Measurements from ENCODE around the gene DCAF8. TPM values are rescaled to one million over a fixed set of nuclear protein-coding genes. Genes with fewer than 3 reads are reported as not detected.
"Not testable (repeated sequence)": the region's sequence is repeated elsewhere in the genome, so short reads cannot be mapped to it uniquely, and the experiment has no call there.

The DCAF8 gene
- total and polyA plus RNA-seq, 12 donors = 64.3 to 162 (median 132) TPM

DNA sequence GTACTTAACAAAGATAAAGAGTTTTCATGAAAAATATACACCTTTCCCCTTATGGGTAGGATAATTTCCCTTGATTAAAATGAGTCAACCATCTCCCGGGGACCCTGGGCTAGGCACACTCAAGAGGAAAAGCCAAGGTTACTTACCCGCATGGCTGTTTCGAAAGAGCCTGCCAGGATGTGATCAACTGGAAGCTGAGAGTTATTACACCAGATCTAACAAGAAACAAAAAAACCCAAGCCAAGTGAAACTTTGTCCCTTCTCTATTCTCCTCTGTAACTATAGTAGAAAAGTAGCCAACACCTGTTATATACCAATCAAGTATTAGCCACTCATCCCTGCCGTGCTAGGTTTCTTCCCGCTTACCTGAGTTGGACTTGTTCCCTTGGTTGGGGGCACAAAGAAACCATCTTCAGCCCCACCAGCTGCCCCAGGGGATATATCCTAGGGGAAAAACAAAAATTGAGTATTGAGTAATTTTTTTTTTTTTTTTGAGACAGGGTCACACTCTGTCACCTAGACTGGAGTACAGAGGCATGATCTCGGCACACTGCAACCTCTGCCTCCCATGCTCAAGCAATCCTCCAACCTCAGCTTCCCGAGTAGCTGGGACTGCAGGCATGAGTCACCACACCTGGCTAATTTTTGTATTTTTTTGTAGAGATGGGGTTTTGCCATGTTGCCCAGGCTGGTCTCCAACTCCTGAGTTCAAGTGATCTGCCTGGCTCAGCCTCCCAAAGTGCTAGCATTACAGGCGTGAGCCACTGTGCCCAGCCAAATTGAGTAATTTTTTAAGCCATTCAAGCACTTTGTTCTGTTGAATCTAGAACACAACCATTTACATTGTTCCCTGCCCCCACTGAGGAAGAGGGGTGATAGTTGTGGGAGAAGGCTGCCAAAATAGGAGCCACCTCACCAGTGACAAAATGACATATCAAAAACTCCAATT lies 30.9 kb upstream of the DCAF8 start:
- intact Hi-C loops (cut with DNase I) = loop anchor here (5.0 kb wide), 1 partner anchor 101 kb away; the partner anchor contains the start of gene CASQ1 (in 2 of the 2)
- Histone ChIP-seq H3K27me3 (no peaks in the 10 kb centered on the region), H3K4me1 (replicated peaks in 1 of 2) (peaks cover 0 to 6% of the 10 kb centered on the region in 2 donors), H3K9me3 (replicated peaks in 1 of 3) (no peaks in the 10 kb centered on the region), H3K4me3 (no peak overlapping the region), H3K27ac (peak overlapping the region in 2 of 5 donors; percentile 41 to 67), H3K36me3 (replicated peaks in 1 of 2) (peaks cover 0 to 99% of the 10 kb centered on the region in 2 donors)
- TF ChIP-seq, protein P1, sequence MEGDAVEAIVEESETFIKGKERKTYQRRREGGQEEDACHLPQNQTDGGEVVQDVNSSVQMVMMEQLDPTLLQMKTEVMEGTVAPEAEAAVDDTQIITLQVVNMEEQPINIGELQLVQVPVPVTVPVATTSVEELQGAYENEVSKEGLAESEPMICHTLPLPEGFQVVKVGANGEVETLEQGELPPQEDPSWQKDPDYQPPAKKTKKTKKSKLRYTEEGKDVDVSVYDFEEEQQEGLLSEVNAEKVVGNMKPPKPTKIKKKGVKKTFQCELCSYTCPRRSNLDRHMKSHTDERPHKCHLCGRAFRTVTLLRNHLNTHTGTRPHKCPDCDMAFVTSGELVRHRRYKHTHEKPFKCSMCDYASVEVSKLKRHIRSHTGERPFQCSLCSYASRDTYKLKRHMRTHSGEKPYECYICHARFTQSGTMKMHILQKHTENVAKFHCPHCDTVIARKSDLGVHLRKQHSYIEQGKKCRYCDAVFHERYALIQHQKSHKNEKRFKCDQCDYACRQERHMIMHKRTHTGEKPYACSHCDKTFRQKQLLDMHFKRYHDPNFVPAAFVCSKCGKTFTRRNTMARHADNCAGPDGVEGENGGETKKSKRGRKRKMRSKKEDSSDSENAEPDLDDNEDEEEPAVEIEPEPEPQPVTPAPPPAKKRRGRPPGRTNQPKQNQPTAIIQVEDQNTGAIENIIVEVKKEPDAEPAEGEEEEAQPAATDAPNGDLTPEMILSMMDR (IDR thresholded peaks at IDR 0.05) = no peak
- TF ChIP-seq POLR2A (IDR thresholded peaks at IDR 0.05) = no peak
- WGBS, 4 donors = 60 to 74% (median 64%) methylated on average over 8 of the region's 8 CpGs
- peak; percentile 31 to 80 (median 61) for DNase-seq

DNA sequence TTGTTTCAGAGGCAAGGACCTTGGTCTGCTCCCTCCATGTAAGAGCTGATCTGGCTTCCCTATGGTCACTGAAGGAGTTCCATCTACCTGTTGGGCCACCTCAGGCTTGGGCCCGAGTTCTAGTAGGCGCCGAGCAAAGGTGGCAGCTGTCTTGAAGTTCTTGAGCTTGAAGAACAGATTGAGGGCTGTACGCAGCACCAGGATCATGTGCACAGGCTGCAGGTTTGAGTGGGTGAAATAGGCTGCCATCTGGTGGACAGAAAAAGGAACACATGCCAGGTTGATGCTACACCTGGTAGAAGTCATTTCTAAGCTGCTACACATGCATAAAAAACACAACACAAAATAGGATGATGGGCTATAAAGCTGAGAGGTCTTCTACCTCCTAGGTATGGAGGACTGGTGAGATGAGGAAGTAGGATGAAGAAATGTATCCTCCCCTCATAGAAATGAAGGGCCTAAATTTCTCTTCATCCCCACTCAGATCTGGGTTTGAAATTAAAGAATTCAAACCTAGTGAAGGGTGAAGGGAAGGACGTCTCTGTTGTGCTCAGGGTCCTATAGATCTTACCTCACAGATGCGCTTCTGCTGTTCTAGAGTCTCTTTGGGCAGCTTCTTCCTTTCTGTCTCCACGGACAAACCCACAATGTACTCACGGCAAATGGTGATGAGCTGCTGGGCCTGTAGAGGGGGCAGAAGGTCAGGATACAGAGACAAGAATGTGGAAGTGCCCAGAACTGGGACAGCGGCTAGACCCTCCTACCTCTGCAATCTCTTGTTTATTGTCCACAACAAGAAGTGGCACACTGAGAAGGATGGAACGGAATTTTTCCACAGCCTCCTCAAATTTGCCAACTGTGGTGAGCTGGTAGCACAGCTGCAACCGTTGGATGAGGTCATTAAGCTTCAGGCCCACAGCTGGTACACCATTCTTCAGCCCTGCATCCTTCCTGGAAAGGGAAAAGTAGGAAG lies 29.2 kb upstream of the DCAF8 start:
- WGBS, 4 donors = 44 to 53% (median 45%) methylated on average over 10 to 11 of the region's 11 CpGs
- no peaks in the 10 kb centered on the region for H3K9me3 ChIP-seq (replicated peaks in 1 of 3)
- H3K27me3 ChIP-seq = no peaks in the 10 kb centered on the region
- DNase-seq = peak; percentile 63 to 89 (median 77)
- no peak for TF ChIP-seq POLR2A (IDR thresholded peaks at IDR 0.05)
- TF ChIP-seq, protein P1 (IDR thresholded peaks at IDR 0.05) = peak; percentile 73 to 83 (median 80)
- H3K4me1 ChIP-seq (replicated peaks in 1 of 2) = peaks cover 0 to 6% of the 10 kb centered on the region in 2 donors
- H3K36me3 ChIP-seq (replicated peaks in 1 of 2) = peaks cover 0 to 83% of the 10 kb centered on the region in 2 donors
- no peak overlapping the region for H3K4me3 ChIP-seq
- intact Hi-C loops (cut with DNase I) = loop anchor here (5.0 kb wide), 1 partner anchor 99 kb away; the partner anchor contains the start of gene CASQ1 (in 2 of the 2)
- H3K27ac ChIP-seq = peak overlapping the region in 2 of 5 donors; percentile 42 to 67

DNA sequence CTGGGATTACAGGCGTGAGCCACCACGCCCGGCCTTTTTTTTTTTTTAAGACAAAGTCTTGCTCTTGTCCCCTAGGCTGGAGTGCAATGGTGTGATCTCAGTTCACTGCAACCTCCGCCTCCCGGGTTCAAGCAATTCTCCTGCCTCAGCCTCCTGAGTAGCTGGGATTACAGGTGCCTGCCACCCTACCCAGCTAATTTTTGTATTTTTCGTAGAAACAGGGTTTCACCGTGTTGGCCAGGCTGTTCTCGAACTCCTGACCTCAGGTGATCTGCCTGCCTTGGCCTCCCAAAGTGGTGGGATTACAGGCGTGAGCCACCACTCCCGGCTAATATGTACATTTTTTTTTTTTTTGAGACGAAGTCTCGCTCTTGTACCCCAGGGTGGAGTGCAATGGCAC lies 25.4 kb upstream of the DCAF8 start:
- H3K36me3 ChIP-seq (replicated peaks in 1 of 2) = peaks cover 0 to 47% of the 10 kb centered on the region in 2 donors
- 92 to 96% (median 94%) methylated on average over 12 of the region's 12 CpGs for WGBS, 4 donors
- H3K4me3 ChIP-seq; H3K9me3 ChIP-seq (replicated peaks in 1 of 3); H3K27me3 ChIP-seq; intact Hi-C loops (cut with DNase I); H3K27ac ChIP-seq; DNase-seq: not testable (repeated sequence)
- H3K4me1 ChIP-seq (replicated peaks in 1 of 2) = peaks cover 11 to 20% of the 10 kb centered on the region in 2 donors

DNA sequence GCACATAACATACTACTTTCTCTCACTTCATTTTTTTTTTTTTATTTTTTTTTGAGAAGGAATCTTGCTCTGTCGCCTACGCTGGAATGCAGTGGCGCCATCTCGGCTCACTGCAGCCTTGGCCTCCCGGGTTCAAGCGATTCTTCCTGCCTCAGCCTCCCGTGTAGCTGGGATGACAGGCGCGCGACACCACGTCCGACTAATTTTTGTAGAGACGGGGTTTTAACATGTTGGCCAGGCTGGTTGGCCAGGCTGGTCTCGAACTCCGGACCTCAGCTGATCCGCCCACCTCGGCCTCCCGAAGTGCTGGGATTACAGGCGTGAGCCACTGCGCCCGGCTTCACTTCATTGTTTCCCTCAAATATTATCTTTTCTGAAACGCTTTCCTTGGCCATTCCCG lies 23.2 kb upstream of the DCAF8 start:
- Histone ChIP-seq H3K4me3 (peak overlapping the region in 1 of 4 donors; percentile 79), H3K9me3 (replicated peaks in 1 of 3) (no peaks in the 10 kb centered on the region), H3K27me3 (no peaks in the 10 kb centered on the region), H3K36me3 (replicated peaks in 1 of 2) (peaks cover 0 to 48% of the 10 kb centered on the region in 2 donors), H3K27ac (peak overlapping the region in 1 of 5 donors; percentile 92), H3K4me1 (replicated peaks in 1 of 2) (peaks cover 11 to 20% of the 10 kb centered on the region in 2 donors)
- no peak for TF ChIP-seq POLR2A (IDR thresholded peaks at IDR 0.05)
- TF ChIP-seq, protein P1 (IDR thresholded peaks at IDR 0.05) = no peak
- intact Hi-C loops (cut with DNase I) = no loop called here
- DNase-seq = peak in 1 of 7 donors; percentile 27
- WGBS, 4 donors = 76 to 82% (median 78%) methylated on average over 23 of the region's 23 CpGs
